GM18951 (cell line): ENCODE results near the gene GK.
"Not testable (repeated sequence)": the region's sequence is repeated elsewhere in the genome, so short reads cannot be mapped to it uniquely, and the experiment has no call there.

Experiments
- POLR2A ChIP-seq: IDR thresholded peaks from 4 replicates; pipeline ENCODE4 v1.6.1; 2011; ENCODE audit warnings: mild to moderate bottlenecking; ENCODE audit not compliant: insufficient read length, insufficient read depth; ENCODE audit errors: extremely low read depth
- in situ Hi-C: fragments of 300-500 bp; cut with MboI; formaldehyde crosslinking; loops from one replicate; pipeline ENCODE4 v1.12.0; 2022; ENCODE audit warnings: low sequenced_read_pairs, mixed read lengths, inconsistent platforms; ENCODE audit not compliant: unreplicated experiment

Gene GK

DNA sequence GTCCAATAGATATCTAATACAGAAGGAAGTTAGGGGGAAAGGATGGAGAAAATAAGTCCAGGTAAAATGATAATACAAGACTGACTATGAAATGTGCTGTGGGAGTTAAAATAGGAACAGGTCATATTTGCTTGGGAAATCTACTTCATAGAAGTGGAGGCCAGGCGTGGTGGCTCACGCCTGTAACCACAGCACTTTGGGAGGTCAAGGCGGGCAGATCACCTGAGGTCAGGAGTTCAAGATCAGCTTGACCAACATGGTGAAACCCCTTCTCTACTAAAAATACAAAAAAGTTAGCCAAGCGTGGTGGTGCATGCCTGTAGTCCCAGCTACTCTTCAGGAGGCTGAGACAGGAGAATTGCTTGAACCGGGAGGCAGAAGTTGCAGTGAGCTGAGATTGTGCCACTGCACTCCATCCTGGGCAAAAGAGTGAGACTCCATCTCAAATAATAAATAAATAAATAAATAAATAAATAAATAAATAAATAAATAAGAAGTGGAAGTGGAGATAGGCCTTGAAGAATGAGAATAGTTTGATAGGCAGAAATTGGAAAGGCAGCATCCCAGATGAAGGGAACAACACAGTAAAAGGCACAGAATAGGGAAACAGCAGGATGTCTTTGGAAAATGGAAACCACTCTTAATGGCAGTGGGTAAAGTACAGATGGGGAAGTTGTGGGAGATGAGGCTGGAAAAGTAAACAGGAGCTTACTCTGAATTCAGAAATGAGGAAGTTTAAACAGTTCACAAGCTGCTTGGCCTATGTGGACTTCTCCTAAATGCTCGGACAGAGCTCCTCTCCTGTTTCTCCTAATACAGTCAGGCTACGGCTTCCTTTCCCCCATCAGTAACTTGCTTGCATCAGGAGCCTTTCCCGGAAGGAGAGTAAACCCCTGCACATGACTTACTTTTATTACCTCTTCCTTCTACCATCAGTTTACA lies 15.1 kb upstream of the GK start:
- in situ Hi-C loops: no loop called here
- no peak for TF ChIP-seq POLR2A

DNA sequence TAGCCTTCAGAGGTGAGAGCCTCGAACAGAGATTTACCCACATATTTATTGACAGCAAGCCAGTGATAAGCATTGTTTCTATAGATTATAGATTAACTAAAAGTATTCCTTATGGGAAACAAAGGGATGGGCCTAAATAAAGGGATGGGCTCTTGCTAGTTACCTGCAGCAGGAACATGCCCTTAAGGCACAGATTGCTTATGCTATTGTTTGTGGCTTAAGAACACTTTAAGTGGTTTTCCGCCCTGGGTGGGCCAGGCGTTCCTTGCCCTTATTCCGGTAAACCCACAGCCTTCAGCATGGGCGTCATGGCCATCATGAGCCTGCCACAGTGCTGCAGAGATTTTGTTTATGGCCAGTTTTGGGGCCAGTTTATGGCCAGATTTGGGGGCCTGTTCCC lies 13.5 kb upstream of the GK start:
- in situ Hi-C loops: not testable (repeated sequence)

DNA sequence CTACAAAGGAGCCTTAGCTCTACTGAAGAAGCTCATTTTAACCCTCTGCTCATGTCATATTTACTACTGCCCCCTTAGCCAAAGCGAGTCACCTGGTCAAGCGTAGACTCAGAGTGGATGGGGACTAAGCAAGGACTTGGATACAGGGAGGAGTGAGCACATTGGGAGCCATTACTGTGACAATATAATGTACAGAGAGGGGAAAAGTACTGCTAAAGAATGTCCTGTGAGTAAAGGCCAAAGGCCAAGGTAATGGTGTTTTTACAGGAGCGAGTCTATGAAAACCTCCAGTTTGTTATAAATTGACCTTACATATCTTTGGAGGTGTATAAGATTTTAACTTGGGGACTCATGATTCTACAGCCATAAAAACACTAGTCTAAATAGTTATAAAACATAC lies 10.6 kb upstream of the GK start:
- TF ChIP-seq POLR2A: no peak
- in situ Hi-C loops: no loop called here

DNA sequence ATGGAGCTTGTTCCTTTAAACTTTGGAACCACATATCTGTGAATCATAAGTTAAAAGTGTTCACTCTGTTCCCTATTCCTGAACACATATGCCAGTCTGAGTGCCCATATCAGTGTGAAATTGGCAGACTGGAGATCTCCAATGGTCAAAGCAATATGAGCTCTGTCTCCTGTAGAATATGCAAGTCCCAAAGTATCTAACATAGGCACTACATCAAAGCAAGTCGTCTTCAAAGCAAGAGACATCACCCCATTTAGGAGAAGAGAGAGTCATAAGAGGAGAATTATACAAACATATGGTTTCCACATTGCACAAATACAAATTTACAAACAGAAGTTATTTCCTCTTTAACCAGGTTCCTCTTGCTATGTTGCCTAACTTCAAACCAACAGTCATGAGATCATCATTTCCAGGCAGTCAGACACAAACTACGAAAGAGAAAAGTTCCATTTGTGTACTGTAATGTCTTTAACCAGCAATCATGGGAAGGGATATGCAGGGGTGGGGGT lies 9.9 kb upstream of the GK start:
- in situ Hi-C loops: no loop called here
- no peak for TF ChIP-seq POLR2A

DNA sequence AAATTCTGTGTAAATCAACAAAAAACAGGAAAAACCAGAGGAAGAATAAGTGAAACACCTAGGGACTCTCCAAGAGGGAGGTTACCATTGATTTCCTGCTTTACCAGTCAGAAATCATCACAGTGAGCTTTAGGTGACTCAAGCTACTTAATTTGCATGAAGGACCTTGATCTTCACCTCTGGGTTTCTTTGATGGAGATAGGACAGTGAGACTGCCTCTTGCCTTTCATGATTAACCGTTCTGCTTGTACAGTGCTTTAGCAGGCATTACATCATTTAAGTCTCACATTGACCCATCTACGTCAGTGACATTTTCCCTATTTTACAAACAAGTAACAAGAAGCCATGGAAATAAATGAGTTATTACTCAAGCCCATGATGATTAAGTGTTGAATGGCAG lies 3.4 kb upstream of the GK start:
- no peak for TF ChIP-seq POLR2A

DNA sequence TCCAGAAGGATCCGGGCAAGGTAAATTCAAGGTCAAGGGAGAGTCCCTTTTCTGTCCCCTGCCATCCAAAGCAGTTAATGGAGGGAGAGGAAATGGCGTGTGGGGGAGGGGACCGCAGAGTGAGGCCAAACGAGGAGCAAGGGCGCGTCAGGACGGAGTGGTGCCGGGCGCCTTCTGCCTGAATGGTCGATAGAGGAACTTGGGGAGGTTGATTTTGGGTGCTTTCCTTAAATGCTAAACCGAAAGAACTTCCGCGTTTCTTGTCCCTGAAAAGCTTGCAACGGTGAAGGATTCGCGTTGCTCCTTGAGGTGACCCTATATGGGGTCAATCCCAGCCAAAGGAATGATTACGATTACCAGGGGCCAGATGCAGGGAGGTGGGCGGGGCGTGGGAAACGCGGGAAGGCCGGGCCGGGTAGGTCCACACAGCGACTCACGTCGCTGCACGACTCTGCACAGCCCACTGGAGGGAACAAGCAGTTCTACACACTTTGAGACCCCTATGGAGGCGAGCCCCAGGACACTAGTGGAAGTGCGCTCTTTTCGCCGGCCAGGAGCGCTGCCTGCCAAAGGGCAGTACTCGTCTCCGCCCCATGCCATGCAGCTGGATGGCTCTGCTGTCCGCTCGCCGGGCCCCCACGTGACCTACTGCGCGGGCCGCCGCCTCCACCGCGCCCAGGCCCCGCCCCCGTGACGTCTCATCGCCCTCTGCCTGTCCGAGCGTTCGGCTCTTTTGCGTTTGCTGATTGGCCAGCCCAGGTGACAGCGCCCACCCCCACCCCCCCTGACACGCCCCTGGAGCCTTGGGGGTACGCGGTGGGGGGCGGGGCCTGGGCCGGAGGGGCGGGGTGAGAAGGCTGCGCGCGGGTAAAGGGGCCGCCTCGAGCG lies 452 bp upstream of the GK start:
- in situ Hi-C loops: no loop called here

More for the DNA sequence above, 3.4 kb upstream of the GK start:
- in situ Hi-C loops: no loop called here

DNA sequence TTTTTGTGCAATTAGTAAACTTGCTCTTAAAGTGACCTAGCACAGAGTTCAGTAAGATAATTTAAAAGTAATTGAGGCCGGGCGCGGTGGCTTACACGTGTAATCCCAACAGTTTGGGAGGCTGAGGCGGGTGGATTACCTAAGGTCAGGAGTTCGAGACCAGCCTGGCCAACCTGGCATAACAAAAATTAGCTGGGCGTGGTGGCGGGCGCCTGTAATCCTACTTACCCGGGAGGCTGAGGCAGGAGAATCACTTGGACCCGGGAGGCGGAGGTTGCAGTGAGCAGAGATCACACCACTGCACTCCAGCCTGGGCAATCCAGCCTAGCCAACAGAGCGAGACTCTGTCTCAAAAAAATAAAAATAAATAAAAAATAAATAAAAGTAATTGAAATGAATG lies 1.2 kb downstream of the GK start:
- in situ Hi-C loops: not testable (repeated sequence)

More for the DNA sequence above, 452 bp upstream of the GK start:
- peak; percentile 60 for TF ChIP-seq POLR2A

DNA sequence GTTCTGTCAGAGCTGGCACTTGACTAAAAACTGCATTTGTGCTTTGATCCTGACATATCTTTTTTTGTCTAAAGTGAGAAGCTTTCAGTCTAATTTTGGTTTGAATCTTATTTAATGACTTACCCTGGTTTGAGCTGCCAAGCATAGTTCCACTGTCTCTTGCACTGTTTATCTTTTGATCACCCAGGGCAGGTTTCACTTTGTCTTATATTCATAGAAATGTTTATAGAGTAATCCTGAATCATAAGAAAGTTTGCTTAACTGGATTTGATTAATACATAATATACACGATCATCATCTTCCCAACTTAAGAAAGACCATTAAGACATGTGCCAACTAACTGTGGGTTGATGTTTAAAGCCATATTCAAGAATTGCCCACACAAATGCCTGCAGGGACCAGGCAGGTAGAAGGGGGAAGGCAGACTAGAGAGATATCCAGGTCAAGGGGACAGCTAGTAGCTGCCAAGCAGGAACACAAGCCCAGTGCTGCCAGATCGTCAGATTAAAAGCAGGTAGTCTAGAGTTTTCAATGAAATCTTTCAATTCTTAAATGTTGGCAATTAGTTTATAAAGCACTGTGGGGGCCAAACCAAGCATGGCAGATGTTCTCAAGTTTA lies 1.9 kb downstream of the GK start:
- no peak for TF ChIP-seq POLR2A
- in situ Hi-C loops: no loop called here

DNA sequence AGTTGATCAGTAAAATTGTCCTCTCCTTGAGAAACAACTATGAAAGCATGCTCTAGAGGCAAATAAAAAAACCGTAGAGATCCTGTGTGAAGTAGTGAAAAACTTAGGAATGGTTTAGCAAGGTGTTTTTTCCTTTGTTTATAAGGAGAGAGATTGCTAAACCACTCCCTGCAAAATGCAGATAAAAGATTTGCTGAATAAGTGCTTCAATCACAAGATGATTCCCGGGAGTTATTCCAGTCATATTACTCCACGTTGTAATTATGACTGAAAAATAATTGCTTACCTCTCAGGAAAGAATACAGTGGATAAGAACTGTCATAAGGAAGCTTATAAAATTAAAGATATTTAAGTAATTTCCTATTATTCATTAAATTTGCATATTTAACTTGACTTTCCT lies 2.8 kb downstream of the GK start:
- in situ Hi-C loops: no loop called here
- no peak for TF ChIP-seq POLR2A

DNA sequence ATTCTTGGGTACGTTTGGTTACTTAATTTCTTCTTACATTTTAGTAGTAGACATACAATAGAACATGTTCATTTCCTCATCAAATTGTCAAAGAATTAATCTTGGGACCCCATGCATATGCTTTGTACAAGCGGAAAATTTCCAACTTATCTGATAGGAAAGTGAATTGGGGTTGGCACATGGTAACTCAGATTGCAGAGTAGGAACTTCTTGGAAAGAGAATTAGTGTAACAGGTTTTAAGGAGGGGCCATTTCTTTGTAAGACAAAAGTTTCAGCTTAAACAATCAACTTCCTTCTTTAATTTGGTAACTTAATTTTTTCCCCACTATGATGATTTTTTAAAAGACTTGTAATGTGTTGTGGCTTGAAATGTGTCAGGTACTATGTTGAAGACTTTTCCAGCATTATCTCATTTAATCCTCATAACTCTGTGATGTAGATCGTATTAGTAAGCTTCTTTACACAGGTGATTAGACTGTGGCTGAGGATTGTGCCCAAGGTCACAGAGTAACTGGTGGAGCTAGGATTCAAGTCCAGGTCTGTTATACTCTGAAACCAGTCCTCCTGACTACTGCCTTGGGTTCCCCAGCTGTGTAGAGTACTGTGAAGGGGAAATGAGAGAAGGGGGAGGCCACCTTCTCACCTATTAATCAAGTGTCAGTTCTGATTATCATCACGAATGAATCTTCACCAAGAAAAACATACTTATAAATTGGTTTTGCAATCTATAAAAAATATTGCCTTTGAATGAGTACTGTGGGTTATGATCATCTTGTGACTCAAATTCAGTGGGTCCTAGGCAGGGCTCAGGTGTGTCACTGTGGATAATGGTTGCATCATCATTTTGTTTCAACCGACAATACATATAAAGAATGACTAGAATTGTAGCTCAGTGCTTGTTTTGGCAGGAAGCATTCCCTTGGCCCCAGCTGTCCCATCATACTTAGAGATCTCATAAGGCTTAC lies 4.3 kb downstream of the GK start:
- in situ Hi-C loops: no loop called here
- no peak for TF ChIP-seq POLR2A

DNA sequence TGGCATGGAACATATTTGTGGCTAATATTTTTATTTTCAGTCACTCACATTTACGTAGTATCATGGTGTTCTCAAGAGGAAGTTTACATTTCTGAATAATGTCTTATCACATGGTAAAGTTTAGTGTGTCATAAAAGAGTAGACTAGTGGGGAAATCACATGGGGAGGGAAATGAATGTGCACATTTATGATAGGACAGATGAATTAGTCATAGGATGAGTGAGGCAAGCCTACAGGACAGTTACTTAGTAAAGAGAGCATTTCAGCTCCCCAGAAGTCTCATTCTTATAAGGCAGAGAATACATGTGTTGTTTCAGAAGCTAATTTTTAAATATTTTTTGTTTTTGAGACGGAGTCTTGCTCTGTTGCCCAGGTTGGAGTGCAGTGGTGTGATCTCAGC lies 6.2 kb downstream of the GK start:
- TF ChIP-seq POLR2A: no peak
- in situ Hi-C loops: no loop called here

DNA sequence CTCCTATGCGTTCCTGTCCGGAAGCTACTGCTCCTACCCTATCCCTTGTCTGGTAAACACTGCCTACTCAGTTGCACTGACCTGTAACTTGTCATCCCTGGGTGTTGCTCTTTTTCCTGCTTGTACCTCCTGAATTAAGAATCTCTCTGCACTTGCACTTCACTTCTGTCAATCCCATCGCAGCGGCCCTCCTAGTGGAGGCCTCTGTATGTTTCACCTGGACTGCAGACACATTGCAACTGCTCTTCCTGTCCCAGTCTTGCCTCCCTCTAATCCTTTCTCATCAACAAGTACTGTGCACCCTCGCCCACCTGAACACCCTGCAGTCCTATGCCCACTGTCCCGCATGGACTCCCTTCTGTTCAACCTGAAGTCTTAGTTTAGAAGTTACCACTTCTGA lies 8.0 kb downstream of the GK start:
- TF ChIP-seq POLR2A: no peak
- in situ Hi-C loops: no loop called here
